ENCODE data around the gene C1QTNF5. TPM values are rescaled to one million over a fixed set of nuclear protein-coding genes. Genes with fewer than 3 reads are reported as not detected.

C1QTNF5 gene
- total RNA-seq, 1 experiment from 2014 or later = 3.0 TPM

- DNase-seq (ENCODE audit: low spot score) (no peak), ATAC-seq (no peak)
- Mint-ChIP-seq H3K9me3 (no peaks in the 10 kb centered on the region), H3K27ac (no peak overlapping the region), H3K4me3 (no peak overlapping the region), H3K4me1 (peaks cover 69% of the 10 kb centered on the region), H3K36me3 (no peaks in the 10 kb centered on the region), H3K27me3 (ENCODE audit: low read depth) (no peaks in the 10 kb centered on the region; the same call in 1 of the 2 replicates)
- TF ChIP-seq HMGA2 (CRISPR knock-in tag; IDR thresholded peaks at IDR 0.05) (no peak), ZBTB21 (CRISPR knock-in tag; IDR thresholded peaks at IDR 0.05; ENCODE audit: borderline replicate concordance) (no peak), ATF3 (CRISPR knock-in tag; conservative IDR thresholded peaks at IDR 0.05) (no peak), RORB (CRISPR knock-in tag; IDR thresholded peaks at IDR 0.05) (no peak), MLX (CRISPR knock-in tag; IDR thresholded peaks at IDR 0.05) (no peak), CBFB (CRISPR knock-in tag; IDR thresholded peaks at IDR 0.05; ENCODE audit: low read depth) (no peak), IRF1 (CRISPR knock-in tag; IDR thresholded peaks at IDR 0.05) (no peak), ZBTB43 (CRISPR knock-in tag; IDR thresholded peaks at IDR 0.05) (no peak), HMGXB4 (CRISPR knock-in tag; IDR thresholded peaks at IDR 0.05) (no peak), FOXP4 (CRISPR knock-in tag; IDR thresholded peaks at IDR 0.05) (no peak), RELA (CRISPR knock-in tag; IDR thresholded peaks at IDR 0.05; ENCODE audit: borderline replicate concordance) (no peak), ELF4 (CRISPR knock-in tag; IDR thresholded peaks at IDR 0.05; ENCODE audit: low read depth) (no peak), ZMAT4 (CRISPR knock-in tag; IDR thresholded peaks at IDR 0.05) (no peak), FOXP1 (CRISPR knock-in tag; IDR thresholded peaks at IDR 0.05; ENCODE audit: borderline replicate concordance) (no peak), ZNF121 (CRISPR knock-in tag; IDR thresholded peaks at IDR 0.05) (no peak), TCF7 (CRISPR knock-in tag; IDR thresholded peaks at IDR 0.05; ENCODE audit: low read depth) (no peak)
- ChIA-PET POLR2A (no interaction called here), CTCF (interaction anchor here (1.0 to 12.9 kb wide), 10 partner anchors 9 to 228 kb away, joined by 3 to 262 read pairs (median 38); partner anchors contain the start of genes C1QTNF5, MFRP and USP2)
Observed at GRCh38 chr11:119372260-119373058, 31.8 kb upstream of the C1QTNF5 start.

- ChIA-PET POLR2A (interaction anchor here (0.8 kb wide), 1 partner anchor 11 kb away, joined by 4 read pairs; no protein-coding TSS in a partner anchor), CTCF (interaction anchor here (0.9 to 11.0 kb wide), 5 partner anchors 9 to 103 kb away, joined by 3 to 190 read pairs (median 56); partner anchors contain the start of gene C1QTNF5)
- H3K4me1 Mint-ChIP-seq = peaks cover 66% of the 10 kb centered on the region
- no peak for DNase-seq (ENCODE audit: low spot score)
- no peaks in the 10 kb centered on the region; the same call in 1 of the 2 replicates for H3K27me3 Mint-ChIP-seq (ENCODE audit: low read depth)
- H3K27ac Mint-ChIP-seq = no peak overlapping the region
- H3K9me3 Mint-ChIP-seq = no peaks in the 10 kb centered on the region
- no peaks in the 10 kb centered on the region for H3K36me3 Mint-ChIP-seq
- no peak overlapping the region for H3K4me3 Mint-ChIP-seq
- ATAC-seq = no peak
- TF ChIP-seq CBFB (CRISPR knock-in tag; IDR thresholded peaks at IDR 0.05; ENCODE audit: low read depth) (no peak), IRF2 (CRISPR knock-in tag; IDR thresholded peaks at IDR 0.05; ENCODE audit: borderline replicate concordance, low read depth) (no peak), ARID4B (CRISPR knock-in tag; IDR thresholded peaks at IDR 0.05; ENCODE audit: borderline replicate concordance) (no peak), MAX (CRISPR knock-in tag; IDR thresholded peaks at IDR 0.05) (no peak), FOXP1 (CRISPR knock-in tag; IDR thresholded peaks at IDR 0.05; ENCODE audit: borderline replicate concordance) (no peak), CDX4 (CRISPR knock-in tag; IDR thresholded peaks at IDR 0.05; ENCODE audit: borderline replicate concordance) (no peak)
Observed at GRCh38 chr11:119371778-119372182, 31.1 kb upstream of the C1QTNF5 start.

All from WTC11 (cell line).